GM19372 (cell line): ENCODE results near the gene MXI1.
"Not testable (repeated sequence)": the region's sequence is repeated elsewhere in the genome, so short reads cannot be mapped to it uniquely, and the experiment has no call there.

Experiments
- ATAC-seq: cut with Tn5 transposase; IDR thresholded peaks from one replicate; pipeline ENCODE4 v1.9.1; 2021; ENCODE audit warnings: mild to moderate bottlenecking, low read depth, moderate library complexity; ENCODE audit not compliant: unreplicated experiment

The MXI1 gene

GRCh38 chr10:110181451-110181850 lies 26.0 kb upstream of the MXI1 start:
- no peak for ATAC-seq

- no peak for ATAC-seq
Observed at GRCh38 chr10:110181911-110182310, 25.5 kb upstream of the MXI1 start.

- ATAC-seq = no peak
Observed at GRCh38 chr10:110184398-110184797, 23.0 kb upstream of the MXI1 start.

GRCh38 chr10:110185646-110186182 lies 21.7 kb upstream of the MXI1 start:
- ATAC-seq = not testable (repeated sequence)

- ATAC-seq = no peak
Observed at GRCh38 chr10:110190170-110190569, 17.2 kb upstream of the MXI1 start.

- ATAC-seq = peak; percentile 57
Observed at GRCh38 chr10:110192552-110192951, 14.9 kb upstream of the MXI1 start.

GRCh38 chr10:110200503-110200902 lies 6.9 kb upstream of the MXI1 start:
- ATAC-seq = no peak

- not testable (repeated sequence) for ATAC-seq
Observed at GRCh38 chr10:110201046-110201445, 6.4 kb upstream of the MXI1 start.

GRCh38 chr10:110203500-110204455 lies 3.6 kb upstream of the MXI1 start:
- ATAC-seq = no peak

- no peak for ATAC-seq
Observed at GRCh38 chr10:110205051-110205675, 2.2 kb upstream of the MXI1 start.

- no peak for ATAC-seq
Observed at GRCh38 chr10:110207805-110208613, 604 bp downstream of the MXI1 start.

- ATAC-seq = no peak
Observed at GRCh38 chr10:110208614-110209453, 1.4 kb downstream of the MXI1 start.

- no peak for ATAC-seq
Observed at GRCh38 chr10:110209454-110209925, 2.1 kb downstream of the MXI1 start.

GRCh38 chr10:110209926-110210673 lies 2.7 kb downstream of the MXI1 start:
- no peak for ATAC-seq

- peak; percentile 64 for ATAC-seq
Observed at GRCh38 chr10:110210674-110211464, 3.5 kb downstream of the MXI1 start.

GRCh38 chr10:110211465-110211843 lies 4.0 kb downstream of the MXI1 start:
- ATAC-seq = no peak

GRCh38 chr10:110212119-110213006 lies 5.0 kb downstream of the MXI1 start:
- ATAC-seq = no peak
